Thoracic aorta (tissue), 2 donors: ENCODE data around the gene PTPRH. TPM values are rescaled to one million over a fixed set of nuclear protein-coding genes. Genes with fewer than 3 reads are reported as not detected.

Experiments
- ATAC-seq: fragments of 150-250 bp; one replicate; pipeline ENCODE4 v1.8.0; 2017; ENCODE audit warnings: low read depth; ENCODE audit not compliant: insufficient number of reproducible peaks, low FRiP score
- DNase-seq: peaks from one replicate; pipeline ENCODE4 v3.0.0-alpha.2; 2020; ENCODE audit warnings: low spot score
- H3K27ac ChIP-seq, 2 donors: fragments of 200-600 bp; sonication (generic); 1 replicate in 1 of 2; 2 replicates in 1 of 2; pipeline ENCODE4 v1.5.1; 2016; ENCODE audit warnings: mild to moderate bottlenecking in 2 of 2, moderate library complexity in 2 of 2
- H3K27me3 ChIP-seq: fragments of 200-600 bp; sonication (generic); replicated peaks from 2 replicates; pipeline ENCODE4 v1.6.0; 2016; ENCODE audit warnings: mild to moderate bottlenecking; ENCODE audit not compliant: insufficient read depth
- H3K36me3 ChIP-seq: fragments of 200-600 bp; sonication (generic); one replicate; pipeline ENCODE4 v1.5.1; 2016
- H3K4me1 ChIP-seq, 2 donors: fragments of 200-600 bp; sonication (generic); 1 replicate in 1 of 2; 2 replicates in 1 of 2; pipeline versions ENCODE4 v1.5.1 to v1.6.0; 2016; ENCODE audit warnings: low read depth in 2 of 2, mild to moderate bottlenecking in 1 of 2; ENCODE audit not compliant: control insufficient read depth in 1 of 2
- H3K4me3 ChIP-seq: fragments of 200-600 bp; sonication (generic); 2 replicates; pipeline ENCODE4 v1.5.1; 2016; ENCODE audit warnings: mild to moderate bottlenecking
- H3K9me3 ChIP-seq: fragments of 200-600 bp; sonication (generic); 2 replicates; pipeline ENCODE4 v1.5.1; 2016
- CTCF ChIP-seq: fragments of 200-600 bp; sonication (generic); IDR thresholded peaks from one replicate; pipeline ENCODE4 v1.5.1; 2019; ENCODE audit warnings: antibody characterized with exemption
- total RNA-seq, 2 donors: library from RNA; depleted of rRNA; stranded (reverse); fragments of >200 nt; gene quantifications; one replicate each; pipeline versions ENCODE4 v1.1.0 to v1.2.3, GENCODE V29; 2016

Gene PTPRH
- total RNA-seq, 2 donors from 2014 or later: 0.14 to 1.1 TPM

- Histone ChIP-seq H3K36me3 (peaks cover 30% of the 10 kb centered on the region), H3K9me3 (no peaks in the 10 kb centered on the region), H3K27me3 (no peaks in the 10 kb centered on the region), H3K4me3 (no peak overlapping the region), H3K27ac (no peak overlapping the region), H3K4me1 (peaks cover under 1 to 7% of the 10 kb centered on the region in 2 donors)
- TF ChIP-seq CTCF: no peak
- no peak for DNase-seq
- no peak for ATAC-seq
Measured at GRCh38 chr19:55248166-55248675, 38.9 kb upstream of the PTPRH start.

- no peak for TF ChIP-seq CTCF
- Histone ChIP-seq H3K36me3 (peaks cover 33% of the 10 kb centered on the region), H3K9me3 (no peaks in the 10 kb centered on the region), H3K27ac (no peak overlapping the region), H3K4me3 (no peak overlapping the region), H3K4me1 (peaks cover 0 to 1% of the 10 kb centered on the region in 2 donors), H3K27me3 (no peaks in the 10 kb centered on the region)
- ATAC-seq (no peak), DNase-seq (no peak)
Measured at GRCh38 chr19:55247621-55248099, 38.4 kb upstream of the PTPRH start.

GRCh38 chr19:55246462-55247451 lies 37.5 kb upstream of the PTPRH start:
- Histone ChIP-seq H3K27me3 (no peaks in the 10 kb centered on the region), H3K27ac (no peak overlapping the region), H3K4me3 (no peak overlapping the region), H3K36me3 (peaks cover 42% of the 10 kb centered on the region), H3K9me3 (no peaks in the 10 kb centered on the region), H3K4me1 (no peaks in the 10 kb centered on the region)
- TF ChIP-seq CTCF: no peak
- ATAC-seq: no peak
- no peak for DNase-seq

GRCh38 chr19:55245236-55245904 lies 36.1 kb upstream of the PTPRH start:
- no peak for TF ChIP-seq CTCF
- Histone ChIP-seq H3K9me3 (no peaks in the 10 kb centered on the region), H3K36me3 (peaks cover 52% of the 10 kb centered on the region)

More at GRCh38 chr19:55245236-55245904, 36.1 kb upstream of the PTPRH start:
- Histone ChIP-seq H3K4me3 (no peak overlapping the region), H3K27ac (no peak overlapping the region), H3K4me1 (no peaks in the 10 kb centered on the region), H3K27me3 (no peaks in the 10 kb centered on the region)
- DNase-seq (no peak), ATAC-seq (no peak)
